ENCODE measurements around the gene FAM120B.
"Not testable (repeated sequence)": the region's sequence is repeated elsewhere in the genome, so short reads cannot be mapped to it uniquely, and the experiment has no call there.

FAM120B gene, protein sequence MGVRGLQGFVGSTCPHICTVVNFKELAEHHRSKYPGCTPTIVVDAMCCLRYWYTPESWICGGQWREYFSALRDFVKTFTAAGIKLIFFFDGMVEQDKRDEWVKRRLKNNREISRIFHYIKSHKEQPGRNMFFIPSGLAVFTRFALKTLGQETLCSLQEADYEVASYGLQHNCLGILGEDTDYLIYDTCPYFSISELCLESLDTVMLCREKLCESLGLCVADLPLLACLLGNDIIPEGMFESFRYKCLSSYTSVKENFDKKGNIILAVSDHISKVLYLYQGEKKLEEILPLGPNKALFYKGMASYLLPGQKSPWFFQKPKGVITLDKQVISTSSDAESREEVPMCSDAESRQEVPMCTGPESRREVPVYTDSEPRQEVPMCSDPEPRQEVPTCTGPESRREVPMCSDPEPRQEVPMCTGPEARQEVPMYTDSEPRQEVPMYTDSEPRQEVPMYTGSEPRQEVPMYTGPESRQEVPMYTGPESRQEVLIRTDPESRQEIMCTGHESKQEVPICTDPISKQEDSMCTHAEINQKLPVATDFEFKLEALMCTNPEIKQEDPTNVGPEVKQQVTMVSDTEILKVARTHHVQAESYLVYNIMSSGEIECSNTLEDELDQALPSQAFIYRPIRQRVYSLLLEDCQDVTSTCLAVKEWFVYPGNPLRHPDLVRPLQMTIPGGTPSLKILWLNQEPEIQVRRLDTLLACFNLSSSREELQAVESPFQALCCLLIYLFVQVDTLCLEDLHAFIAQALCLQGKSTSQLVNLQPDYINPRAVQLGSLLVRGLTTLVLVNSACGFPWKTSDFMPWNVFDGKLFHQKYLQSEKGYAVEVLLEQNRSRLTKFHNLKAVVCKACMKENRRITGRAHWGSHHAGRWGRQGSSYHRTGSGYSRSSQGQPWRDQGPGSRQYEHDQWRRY

DNA sequence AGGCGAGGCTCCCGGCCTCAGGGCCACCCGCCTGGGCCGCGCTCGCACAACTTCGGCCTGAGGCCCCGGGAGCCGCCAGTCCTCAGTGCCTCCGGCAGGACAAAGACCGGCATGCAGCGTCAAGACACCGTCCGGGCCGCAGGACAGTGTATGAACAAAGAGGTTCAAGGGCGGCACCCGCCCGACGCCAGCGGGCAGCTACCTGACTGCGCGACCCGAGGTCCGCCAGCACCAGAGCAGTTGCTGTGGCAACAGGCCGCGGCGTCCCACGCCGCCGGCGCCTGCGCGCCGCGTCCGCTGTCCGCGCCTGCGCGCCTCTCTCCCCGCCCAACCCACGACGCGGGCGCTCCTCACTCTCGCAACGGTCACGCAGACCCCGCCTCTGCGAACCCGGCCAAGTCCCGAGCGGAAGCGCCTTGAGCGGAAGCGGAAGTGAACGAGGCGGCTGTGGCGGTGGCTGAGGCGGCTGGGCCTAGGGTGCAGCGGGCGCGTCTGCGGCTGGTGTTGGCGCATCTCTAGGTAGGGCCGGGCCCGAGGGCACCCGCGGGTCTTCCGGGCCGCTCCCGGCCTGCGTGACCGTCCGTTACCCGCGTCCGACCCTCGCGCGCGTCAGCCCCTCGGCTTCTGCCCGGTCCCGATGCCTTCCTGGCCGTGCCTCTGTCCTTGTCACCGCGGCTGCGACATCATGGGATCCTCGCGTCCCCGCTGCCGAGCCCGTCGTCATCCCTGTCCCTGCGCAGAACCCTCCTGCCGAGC, at the start of gene FAM120B:
Gene FAM120B, plus strand, starts transcription at position 435 of the 756 bp plus-strand sequence. CDS start 10,633 bp downstream, outside the sequence.
- DNase-seq: peak; percentile 98

DNA sequence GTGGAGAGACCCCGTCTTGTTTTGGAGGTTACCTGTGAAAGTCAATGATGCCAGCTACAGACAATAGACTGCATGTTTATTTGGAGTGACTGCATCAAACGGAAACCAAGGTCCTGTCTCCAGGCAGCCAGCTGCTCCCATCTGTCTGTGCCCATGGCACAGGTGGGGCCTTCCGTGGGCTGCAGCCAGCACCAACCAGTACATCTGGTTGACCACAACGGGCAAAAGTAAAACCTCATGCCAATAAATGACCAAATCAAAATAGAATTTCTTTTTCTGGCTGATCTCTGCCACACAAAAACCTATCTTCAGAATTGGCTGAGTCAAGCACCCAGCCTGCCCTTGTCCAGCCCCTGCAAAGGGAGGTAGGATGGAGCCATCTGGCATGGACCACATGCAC, 49.2 kb upstream of the FAM120B start:
- DNase-seq: no peak

DNA sequence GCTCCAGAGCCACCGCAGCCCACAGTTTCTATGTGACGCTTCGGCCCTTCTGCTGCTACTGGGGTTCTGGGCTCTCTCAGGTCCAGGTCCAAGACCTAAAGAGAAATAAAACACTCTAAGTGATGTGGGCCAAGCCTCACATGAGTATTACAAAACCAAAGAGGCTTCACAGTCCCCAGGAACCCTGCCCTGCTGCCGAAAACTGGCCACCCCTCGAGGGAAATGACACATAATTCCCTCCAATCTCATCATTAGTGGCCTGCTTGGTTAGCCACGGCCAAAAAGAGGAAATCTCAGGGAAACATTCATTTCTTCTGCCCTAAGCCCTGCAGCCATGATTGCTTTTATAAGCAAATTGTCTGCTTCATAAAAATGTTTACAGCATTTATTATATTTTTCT, 48.2 kb upstream of the FAM120B start:
- DNase-seq: no peak

DNA sequence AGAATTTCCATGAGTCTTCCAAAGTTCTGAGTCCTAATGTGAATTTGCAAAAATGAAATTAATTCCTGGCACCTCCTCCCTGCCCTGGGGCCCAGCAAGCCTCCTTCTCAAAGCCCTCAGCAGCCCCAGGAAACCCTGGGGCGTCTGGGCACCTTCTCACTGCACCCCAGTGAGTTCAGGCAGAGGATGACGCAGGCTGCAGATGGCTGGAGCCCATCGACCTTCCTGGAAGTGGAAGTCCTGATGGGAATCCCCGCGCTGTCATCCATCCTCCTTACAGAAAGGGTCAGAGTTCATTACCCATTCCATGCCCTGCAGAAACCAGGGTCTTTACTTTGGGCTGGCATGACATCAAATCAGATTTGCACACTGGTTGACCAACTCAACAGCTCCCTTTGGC, 47.3 kb upstream of the FAM120B start:
- no peak for DNase-seq

DNA sequence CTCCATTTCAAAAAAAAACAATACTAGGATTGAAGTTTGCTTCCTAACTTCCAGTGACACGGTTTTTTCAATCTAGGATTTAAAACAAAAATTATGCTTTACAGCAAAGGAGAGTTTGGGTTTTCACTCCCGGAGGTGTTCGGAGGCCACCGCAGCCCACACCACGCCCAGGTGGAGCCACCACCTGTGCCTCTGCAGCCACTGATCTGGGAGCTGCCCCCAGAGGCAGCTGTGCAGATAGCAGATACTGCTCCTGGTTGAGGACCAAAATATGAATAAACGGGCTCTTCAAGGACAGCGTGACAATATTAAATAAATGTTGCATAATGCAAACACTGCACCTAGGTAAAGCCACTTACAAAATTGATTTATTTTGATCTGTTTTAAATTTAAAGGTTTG, 45.9 kb upstream of the FAM120B start:
- no peak for DNase-seq

DNA sequence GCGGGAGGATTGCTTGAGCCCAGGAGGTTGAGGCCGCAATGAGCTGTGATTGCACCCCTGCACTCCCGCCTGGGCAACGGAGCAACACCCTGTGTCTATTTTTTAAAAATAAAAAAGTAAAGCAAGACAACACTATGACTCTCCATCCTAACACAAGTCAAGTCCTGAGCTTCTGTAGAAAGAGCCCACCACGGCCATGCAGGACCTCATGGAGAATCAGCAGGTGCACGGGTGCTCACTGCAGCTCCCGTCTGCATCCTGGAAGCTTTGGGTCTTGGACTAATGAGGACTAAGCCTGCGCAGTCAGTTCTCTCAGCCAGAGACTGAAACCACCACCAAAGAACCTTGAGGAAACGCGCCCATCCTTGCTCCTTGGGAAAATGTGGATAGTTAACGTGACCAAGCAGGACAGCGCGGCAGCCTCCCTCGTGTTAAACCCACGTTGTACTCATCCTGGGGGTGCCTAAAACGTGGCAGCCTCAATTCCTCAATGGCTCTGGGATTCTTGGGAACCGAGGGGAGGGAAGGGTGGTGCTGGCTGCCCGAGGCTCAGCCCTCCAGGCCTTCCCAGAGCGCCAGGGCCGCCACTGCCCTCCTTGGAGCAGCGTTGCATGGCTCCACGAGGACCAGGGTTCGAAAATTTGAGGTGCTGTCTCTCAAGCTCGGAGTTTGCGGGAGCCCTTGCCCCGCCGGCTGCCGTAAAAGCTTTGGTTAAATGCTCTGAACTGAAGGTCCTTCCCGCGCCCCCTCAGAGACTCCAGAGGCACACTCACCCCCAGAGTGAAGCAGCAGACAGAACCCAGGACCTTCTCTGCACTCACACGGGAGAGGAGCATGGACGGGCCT, 44.7 kb upstream of the FAM120B start:
- DNase-seq: no peak

DNA sequence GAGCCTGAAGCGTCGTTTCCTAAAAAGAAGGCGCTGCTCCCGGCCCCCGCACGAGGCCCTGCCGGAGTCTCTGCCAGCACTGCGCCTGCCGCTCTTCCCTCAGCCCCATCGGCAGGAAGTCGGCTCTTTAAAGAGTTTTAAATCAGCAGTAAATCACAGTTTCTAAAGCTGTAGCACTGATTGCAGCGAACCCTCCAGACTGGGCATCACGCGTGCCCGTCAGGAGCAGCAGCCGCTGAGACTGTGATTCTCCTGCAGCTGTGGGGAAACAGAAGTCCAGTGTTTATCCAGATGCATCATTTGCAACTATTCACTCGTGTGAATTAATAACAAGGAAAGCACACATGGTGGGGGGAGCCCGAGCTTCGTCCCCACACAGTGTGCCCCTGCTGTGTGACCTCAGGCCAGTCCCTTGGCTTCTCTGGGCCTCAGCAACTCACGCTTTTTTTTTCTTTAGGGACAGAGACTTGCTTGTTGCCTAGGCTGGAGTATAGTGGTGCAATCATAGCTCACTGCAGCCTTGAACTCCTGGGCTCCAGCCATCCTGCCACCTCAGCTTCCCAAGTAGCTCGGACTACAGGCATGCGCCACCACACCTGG, 44.0 kb upstream of the FAM120B start:
- no peak for DNase-seq

DNA sequence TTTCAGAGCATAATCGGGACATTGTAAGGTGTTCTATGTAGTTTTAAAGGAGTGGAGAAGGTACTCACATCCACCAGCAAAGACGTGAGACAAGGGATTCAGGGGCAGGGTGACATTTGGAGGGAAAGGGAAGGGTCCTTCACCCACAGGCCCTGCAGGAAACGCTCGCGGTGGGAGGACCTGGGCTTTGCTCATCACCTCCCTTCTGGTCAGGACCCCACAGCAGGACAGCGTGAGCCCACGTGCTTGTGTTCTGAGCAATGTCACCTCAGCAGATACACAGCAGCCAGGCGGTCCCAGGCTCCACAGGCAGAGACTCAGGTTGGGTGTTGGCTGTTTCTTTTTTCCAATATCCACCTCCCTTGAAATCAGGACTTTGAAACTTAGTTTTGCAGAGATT, 43.1 kb upstream of the FAM120B start:
- DNase-seq: no peak

DNA sequence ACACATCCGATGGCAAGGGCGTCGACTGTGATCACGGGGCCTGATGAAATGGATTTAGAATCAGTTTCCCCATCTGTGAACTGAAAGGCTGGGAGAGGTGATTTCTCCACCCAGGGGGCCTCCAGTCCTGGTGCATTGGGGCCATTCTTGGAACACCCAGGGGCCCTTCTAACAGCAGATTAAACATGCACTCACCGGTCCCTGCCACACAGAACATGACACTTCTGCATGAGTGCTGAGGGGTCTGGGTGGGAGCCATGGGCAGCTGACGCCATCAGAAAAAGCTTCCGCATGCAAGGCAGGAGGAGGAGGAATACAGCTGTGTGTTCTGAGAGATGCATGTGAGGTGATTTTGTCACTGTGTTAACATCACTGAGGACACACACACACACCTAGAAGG, 42.5 kb upstream of the FAM120B start:
- DNase-seq: no peak

DNA sequence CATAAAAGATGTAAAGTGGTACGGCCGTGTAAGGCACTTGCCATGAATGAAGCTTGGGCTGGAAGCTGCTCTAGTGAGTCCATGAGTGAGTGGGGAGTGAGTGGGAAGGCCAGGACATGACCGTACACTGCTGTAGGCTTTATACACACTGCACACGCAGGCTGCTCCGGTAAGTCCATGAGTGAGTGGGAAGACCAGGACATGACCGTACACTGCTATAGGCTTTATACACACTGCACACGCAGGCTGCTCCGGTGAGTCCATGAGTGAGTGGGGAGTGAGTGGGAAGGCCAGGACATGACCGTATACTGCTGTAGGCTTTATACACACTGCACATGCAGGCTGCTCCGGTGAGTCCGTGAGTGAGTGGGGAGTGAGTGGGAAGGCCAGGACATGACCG, 41.9 kb upstream of the FAM120B start:
- not testable (repeated sequence) for DNase-seq

DNA sequence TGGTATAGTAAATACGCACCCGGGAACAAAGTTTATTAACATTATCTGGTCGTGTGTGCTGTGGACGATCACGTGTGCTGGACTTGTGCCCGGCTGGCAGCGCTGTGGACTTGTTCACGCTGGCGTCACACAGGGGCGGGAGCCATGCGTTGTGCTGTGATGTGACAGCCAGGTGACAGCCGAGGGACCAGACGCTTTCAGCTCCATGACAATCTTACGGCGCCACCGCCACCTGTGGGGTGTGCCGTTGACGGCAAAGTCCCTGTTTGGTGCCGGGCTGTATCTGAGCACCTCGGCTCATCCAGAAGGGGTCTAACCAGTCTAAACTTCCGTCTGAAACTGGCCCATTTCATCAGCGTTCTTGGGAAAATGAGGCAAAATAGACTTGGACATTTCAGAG, 40.9 kb upstream of the FAM120B start:
- no peak for DNase-seq

DNA sequence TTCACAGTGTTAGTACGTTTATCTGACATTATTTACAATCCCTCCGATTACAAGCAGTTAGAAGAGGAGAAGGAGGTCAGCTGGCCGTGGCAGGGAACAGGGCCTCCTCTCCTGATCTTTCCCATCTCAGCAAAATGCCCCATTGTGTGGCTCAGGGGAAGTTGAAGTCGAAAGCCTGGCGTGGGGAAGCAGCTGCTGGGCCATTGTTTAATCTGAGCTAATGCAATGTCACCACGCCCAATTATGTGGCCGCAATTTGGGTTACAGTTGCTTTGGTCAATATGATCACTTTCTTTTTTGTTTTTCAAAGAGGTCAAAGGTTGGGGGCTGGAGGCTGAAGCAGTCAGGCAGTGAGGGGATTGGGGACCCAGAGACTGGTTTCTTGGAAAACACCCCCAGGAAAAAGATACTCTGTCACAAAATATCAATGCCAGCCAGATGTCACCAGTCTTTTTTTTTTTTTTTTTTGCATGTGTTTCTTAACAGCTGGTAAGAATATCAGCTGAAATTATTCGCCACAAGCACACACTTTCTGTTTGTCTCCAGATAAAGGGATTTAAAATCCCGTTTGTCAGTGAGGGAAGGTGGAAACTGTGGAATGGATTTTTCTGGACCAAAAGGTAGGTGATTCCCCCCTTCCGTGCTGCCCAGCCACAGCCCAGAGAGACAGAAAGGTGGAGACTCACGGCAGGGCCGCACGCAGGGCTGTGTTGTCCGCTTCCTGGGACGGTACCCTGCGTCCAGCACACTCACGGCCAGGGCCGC, 40.3 kb upstream of the FAM120B start:
- DNase-seq: no peak

DNA sequence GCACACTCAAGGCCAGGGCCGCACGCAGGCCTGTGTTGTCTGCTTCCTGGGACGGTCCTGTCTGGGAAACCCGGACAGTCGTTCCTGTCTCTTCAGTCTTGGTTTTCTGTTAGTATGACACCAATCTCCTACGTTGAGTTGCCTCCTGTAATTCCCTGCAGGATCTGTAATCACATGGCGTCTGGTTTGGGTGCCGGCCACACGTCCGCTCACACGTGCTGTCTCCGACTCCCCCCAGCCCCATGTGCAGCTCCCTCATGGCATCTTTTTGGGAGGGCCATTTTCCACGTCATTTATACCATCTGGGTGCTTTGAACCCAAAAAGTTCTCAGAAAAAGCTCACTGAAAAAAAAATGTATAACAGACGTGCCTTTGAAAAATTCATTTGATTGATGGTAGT, 38.9 kb upstream of the FAM120B start:
- DNase-seq: no peak

DNA sequence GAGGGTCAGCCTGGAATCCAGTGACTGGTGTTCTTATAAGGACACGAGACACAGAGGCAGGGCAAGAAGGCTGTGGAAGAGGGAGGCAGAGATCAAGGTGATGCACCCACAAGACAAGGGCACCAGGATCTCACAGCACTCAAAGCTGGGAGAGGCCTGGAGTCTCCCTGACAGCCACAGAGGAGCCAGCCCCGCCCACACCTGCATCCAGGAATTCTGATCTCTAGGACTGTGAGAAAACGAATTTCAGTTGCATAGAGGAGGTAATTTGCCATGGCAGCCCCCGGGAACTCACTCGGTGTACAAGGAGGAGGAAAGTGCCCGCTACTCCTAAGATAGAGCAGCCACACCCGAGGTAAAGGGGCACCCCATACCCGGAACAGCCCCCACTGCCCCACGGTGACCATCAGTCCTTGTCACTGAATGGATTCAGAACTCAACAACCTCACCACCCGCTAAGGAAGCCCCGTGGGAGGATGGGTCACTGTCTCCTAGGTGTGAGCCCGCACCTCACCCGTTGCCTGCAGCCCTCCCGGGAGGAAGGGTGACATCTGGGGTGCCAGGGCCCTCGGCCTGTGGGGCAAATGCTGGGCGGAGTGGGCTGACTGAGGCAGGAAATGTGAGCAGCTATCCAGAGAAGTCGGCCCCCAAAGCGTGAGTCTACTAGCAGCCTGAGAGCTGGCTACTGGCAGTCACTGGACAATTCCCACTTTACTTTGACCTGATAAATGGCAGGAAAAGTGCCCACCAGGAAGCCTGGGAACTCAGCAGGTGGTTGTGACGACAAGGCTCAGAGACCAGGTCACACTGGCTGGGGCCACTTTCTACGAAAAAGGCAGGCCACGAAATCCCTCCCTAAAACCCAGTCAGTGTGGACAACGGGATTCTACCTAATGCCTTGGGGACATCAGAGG, 38.1 kb upstream of the FAM120B start:
- DNase-seq: no peak

DNA sequence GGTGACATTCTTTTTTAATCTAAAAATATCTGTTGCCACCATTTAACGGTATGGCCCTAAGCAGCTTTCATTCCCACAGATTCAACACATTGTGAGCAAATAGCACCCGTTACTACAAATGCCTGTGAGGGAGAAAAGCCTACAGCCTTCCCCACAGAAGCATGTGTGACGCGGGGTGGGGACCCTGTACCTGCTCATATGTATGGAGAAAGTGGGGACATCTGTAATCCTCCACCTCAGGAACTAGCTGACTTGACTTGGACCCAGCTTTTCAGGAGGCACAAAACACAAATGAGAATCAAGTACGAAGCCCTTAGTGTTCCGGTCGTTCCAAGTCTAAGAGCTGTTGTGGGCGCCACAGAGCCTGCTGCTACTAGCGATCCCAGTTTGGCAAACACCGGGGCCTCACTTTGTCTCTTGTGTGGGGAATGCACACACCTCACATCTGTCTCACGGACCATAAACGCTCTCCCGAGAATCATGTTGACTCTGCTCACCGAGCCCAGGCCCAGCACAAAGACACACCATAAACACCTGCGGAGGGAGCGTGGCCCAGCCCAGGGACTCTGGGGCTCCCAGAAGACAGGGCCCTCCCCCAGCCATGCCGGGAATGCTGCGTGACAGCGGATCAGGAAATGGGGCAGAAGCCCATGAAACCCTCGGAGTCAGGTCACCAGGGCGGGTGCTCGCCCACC, 37.3 kb upstream of the FAM120B start:
- DNase-seq: no peak

DNA sequence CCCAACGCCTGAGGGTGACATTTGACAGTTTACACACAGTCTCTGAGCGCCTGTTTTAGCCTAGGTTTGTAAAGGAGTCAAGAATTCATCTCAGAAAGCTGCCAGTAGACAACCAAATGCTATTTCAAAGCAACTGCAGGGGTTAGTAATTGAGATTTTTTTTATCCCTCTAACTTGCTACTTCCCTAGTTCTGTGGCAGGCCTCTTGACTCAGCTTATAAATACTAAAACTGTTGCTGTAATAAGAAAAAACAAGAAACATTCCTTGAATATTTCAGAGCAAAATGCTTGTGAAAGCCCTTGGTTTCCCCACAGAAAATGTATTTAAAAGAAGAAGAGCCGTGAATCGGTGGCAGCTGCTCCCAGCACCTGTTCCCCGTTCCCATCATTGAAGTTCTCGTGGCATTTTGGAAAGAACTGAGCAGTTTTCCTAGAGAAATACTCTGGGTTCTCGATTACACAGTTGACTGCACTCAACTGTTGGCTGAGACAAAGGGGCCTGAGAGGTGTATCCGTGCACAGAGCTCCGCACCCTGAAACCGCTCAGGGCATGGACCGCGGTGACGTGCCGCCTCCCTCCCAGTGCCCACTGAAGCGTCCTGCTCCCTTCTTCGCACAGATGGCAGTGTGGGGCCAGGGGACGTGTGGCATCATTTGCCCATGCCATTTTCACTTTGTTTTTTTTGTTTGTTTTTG, 36.6 kb upstream of the FAM120B start:
- DNase-seq: no peak

DNA sequence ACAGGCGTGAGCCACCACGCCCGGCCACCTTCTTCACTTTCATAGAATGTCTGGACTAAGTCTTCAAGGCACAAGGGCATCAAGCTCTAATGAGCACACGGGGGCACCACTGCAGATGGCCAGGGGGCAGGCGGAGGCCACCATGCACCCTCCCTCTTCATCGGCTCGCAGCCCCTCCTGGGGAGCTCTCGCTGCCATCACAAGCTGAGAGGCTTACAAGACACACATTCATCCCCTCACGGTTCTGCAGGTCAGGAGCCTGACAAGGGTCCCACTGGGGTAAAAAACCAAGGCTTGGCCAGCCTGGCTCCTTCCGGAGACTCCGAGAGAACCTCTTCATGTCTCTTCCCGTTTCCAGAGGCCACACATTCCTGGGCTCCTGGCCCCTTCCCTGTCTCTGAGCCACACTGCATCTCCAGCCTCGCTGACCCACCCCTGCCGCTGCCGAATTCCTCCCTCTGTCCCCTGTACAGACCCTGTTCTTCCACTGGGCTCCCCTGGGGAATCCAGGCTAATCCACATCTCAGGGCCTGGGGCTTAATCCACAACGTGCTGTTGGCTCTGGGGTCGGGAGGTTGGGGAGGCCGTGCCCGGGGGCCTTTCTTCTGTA, 35.5 kb upstream of the FAM120B start:
- DNase-seq: no peak

DNA sequence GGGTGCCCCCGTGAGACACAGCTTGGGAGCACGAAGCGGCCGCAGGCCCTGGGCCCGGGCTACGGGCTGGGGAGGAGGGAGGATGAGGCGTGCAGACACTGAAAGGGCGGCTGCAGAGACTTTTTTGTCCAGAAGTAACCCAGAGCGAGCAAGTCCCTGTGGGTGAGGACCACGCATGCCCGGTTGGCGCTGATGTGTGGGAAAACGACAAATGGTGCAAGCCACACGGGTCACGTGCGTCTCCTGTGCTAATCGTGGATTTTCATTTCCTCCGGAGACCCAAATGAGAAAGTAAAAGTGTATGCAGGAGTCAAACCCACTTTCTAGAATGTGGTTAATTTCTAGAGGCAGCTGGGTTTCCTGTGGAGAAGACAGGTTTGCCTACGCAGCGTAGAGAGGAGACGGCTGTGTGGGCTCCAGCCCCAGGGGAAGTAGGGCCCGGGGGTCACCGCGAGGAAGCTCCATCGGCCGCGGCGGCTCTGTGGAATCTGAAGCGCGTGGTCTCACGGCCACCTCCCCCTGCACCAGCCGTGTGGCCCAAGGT, 34.7 kb upstream of the FAM120B start:
- no peak for DNase-seq

All from femur (tissue), 1 donor.